CD4-positive, alpha-beta T cell treated with Interferon alpha-2 for 1 hour (primary cell): ENCODE data around the gene SPTLC3.
"Not testable (repeated sequence)": the region's sequence is repeated elsewhere in the genome, so short reads cannot be mapped to it uniquely, and the experiment has no call there.

Source experiments
- DNase-seq, 2 donors: peaks; one replicate each; pipeline ENCODE4 v3.0.0-alpha.2; 2020 to 2022

The SPTLC3 gene

GRCh38 chr20:13008761-13009681 lies at the start of gene SPTLC3:
SPTLC3 (plus strand) TSS chr20:13008972; CDS start chr20:13009268, 296 bp downstream.
- peak in 1 of 2 donors; percentile 2 for DNase-seq

- no peak for DNase-seq
Measured at GRCh38 chr20:12961725-12962124, 47.0 kb upstream of the SPTLC3 start.

- DNase-seq = no peak
Measured at GRCh38 chr20:12962895-12963294, 45.9 kb upstream of the SPTLC3 start.

GRCh38 chr20:12963416-12963815 lies 45.4 kb upstream of the SPTLC3 start:
- no peak for DNase-seq

- no peak for DNase-seq
Measured at GRCh38 chr20:12965212-12965869, 43.4 kb upstream of the SPTLC3 start.

GRCh38 chr20:12965870-12966251 lies 42.9 kb upstream of the SPTLC3 start:
- DNase-seq = no peak

- DNase-seq = no peak
Measured at GRCh38 chr20:12966468-12967085, 42.2 kb upstream of the SPTLC3 start.

GRCh38 chr20:12967932-12968331 lies 40.8 kb upstream of the SPTLC3 start:
- no peak for DNase-seq

- DNase-seq = no peak
Measured at GRCh38 chr20:12968472-12968871, 40.3 kb upstream of the SPTLC3 start.

- no peak for DNase-seq
Measured at GRCh38 chr20:12969071-12969669, 39.6 kb upstream of the SPTLC3 start.

GRCh38 chr20:12970372-12970821 lies 38.4 kb upstream of the SPTLC3 start:
- DNase-seq = peak in 1 of 2 donors; percentile 2

- DNase-seq = no peak
Measured at GRCh38 chr20:12975833-12976608, 32.8 kb upstream of the SPTLC3 start.

- DNase-seq = no peak
Measured at GRCh38 chr20:12976720-12977309, 32.0 kb upstream of the SPTLC3 start.

GRCh38 chr20:12977328-12978125 lies 31.2 kb upstream of the SPTLC3 start:
- DNase-seq = no peak

- DNase-seq = no peak
Measured at GRCh38 chr20:12978126-12978394, 30.7 kb upstream of the SPTLC3 start.

- no peak for DNase-seq
Measured at GRCh38 chr20:12978613-12979495, 29.9 kb upstream of the SPTLC3 start.

GRCh38 chr20:12979713-12980112 lies 29.1 kb upstream of the SPTLC3 start:
- not testable (repeated sequence) for DNase-seq

- DNase-seq = no peak
Measured at GRCh38 chr20:12982098-12982497, 26.7 kb upstream of the SPTLC3 start.

- DNase-seq = no peak
Measured at GRCh38 chr20:12984069-12984765, 24.6 kb upstream of the SPTLC3 start.

GRCh38 chr20:12984863-12985262 lies 23.9 kb upstream of the SPTLC3 start:
- DNase-seq = no peak
